Spinal cord (tissue), 10 donors: Measurements from ENCODE around the gene GMEB1. TPM values are rescaled to one million over a fixed set of nuclear protein-coding genes. Genes with fewer than 3 reads are reported as not detected.

Source experiments
- DNase-seq, 6 donors: peaks; one replicate each; pipeline versions ENCODE4 v3.0.0 to v3.0.0-alpha.2; 2013 to 2015; ENCODE audit warnings: low spot score in 6 of 6, low read depth in 4 of 6
- H3K27ac ChIP-seq: one replicate; pipeline ENCODE4 v1.5.1; 2013; ENCODE audit warnings: low read depth, low read length, control low read depth
- H3K27me3 ChIP-seq: one replicate; pipeline ENCODE4 v1.6.1; 2013; ENCODE audit warnings: low read length; ENCODE audit not compliant: control insufficient read depth, insufficient read depth
- H3K36me3 ChIP-seq: one replicate; pipeline ENCODE4 v1.6.1; 2013; ENCODE audit warnings: low read length; ENCODE audit not compliant: control insufficient read depth, insufficient read depth
- H3K4me1 ChIP-seq: one replicate; pipeline ENCODE4 v1.6.1; 2013; ENCODE audit warnings: low read length; ENCODE audit not compliant: control insufficient read depth, insufficient read depth
- H3K4me3 ChIP-seq: one replicate; pipeline ENCODE4 v1.5.1; 2013; ENCODE audit warnings: low read depth, low read length, control low read depth
- H3K9me3 ChIP-seq: one replicate; pipeline ENCODE4 v1.6.1; 2013; ENCODE audit warnings: low read length; ENCODE audit not compliant: control insufficient read depth, insufficient read depth
- WGBS: methylation state at CpG from one replicate; pipeline ENCODE4 v1.1.5; 2013; ENCODE audit warnings: missing lambda C conversion rate; ENCODE audit not compliant: insufficient coverage; 5-methylcytosine and 5-hydroxymethylcytosine counted together
- polyA plus RNA-seq, 2 donors: library from polyadenylated mRNA; unstranded; fragments of 120-200 nt; gene quantifications; one replicate each; pipeline ENCODE4 v1.2.1, GENCODE V29; 2013; ENCODE audit not compliant: insufficient read length in 2 of 2
- small RNA-seq: library from RNA; depleted of rRNA; stranded (forward); fragments of <200 nt; gene quantifications from one replicate; pipeline ENCODE3, GENCODE V24; 2014; ENCODE audit warnings: low replicate concordance
- total RNA-seq, 2 donors: library from RNA; depleted of rRNA in 1 of 2; stranded (reverse); fragments of 120-200 nt in 1 of 2; fragments of >200 nt in 1 of 2; gene quantifications; one replicate each; pipeline versions ENCODE4 v1.2.3 to v1.2.4, GENCODE V29; 2013 to 2014
- donor health status: healthy.

Gene GMEB1
- total and polyA plus RNA-seq, 4 donors: 7.3 to 12.7 (median 10.3) TPM

DNA sequence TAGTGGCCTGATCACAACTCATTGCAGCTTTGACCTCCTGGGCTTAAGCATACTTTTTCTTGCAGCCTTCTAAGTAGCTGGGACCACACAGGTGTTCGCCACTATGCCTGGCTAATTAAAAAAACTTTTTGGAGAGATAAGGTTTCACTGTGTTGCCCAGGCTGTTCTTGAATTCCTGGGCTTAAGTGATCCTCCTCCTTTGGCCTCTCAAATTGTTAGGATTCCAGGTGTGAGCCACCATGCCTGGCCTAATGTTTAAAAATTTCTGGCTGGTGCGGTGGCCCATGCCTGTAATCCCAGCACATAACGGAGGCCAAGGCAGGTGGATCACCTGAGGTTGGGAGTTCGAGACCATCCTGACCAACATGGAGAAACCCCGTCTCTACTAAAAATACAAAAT lies 92.6 kb downstream of the GMEB1 start:
- WGBS: 100% methylated on average over 1 of the region's 5 CpGs
- H3K27ac ChIP-seq: no peak overlapping the region
- H3K27me3 ChIP-seq: no peaks in the 10 kb centered on the region
- no peak for DNase-seq
- no peak overlapping the region for H3K4me3 ChIP-seq
- peaks cover 5% of the 10 kb centered on the region for H3K36me3 ChIP-seq
- H3K9me3 ChIP-seq: no peaks in the 10 kb centered on the region
- H3K4me1 ChIP-seq: no peaks in the 10 kb centered on the region

DNA sequence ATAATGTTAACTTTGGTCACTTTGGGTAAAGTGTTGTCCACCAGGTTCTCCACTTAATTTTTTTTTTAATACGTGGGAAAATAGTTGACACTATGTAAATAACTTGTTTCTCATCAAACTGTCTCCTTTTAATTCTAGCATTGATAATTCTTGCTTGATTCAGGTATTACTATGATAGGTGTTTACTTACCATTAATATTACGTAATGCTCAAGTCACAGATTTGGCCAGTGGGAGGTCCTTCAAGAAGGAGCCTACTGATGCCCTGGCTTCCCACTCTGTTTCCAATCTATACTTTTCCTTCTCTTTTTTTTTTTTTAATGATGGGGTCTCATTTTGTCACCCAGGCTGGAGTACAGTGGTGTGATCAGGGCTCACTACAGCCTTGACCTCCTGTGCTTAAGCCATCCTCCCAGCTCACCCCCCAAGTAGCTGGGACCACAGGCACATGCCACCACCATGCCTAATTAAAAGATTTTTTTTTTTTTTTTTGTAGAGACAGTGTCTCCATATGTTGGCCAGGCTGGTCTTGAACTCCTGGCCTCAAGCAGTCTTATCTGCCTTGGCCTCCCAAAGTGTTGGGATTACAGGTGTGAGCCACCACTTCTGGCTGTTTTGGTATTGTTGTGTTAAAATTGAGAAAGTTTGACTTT lies 98.1 kb downstream of the GMEB1 start:
- Histone ChIP-seq H3K9me3 (no peaks in the 10 kb centered on the region), H3K4me1 (no peaks in the 10 kb centered on the region), H3K27ac (no peak overlapping the region), H3K27me3 (no peaks in the 10 kb centered on the region), H3K36me3 (peaks cover 13% of the 10 kb centered on the region), H3K4me3 (no peak overlapping the region)
- DNase-seq: no peak
- WGBS: no CpG with 5 or more reads among the region's 2 CpGs

Small RNAs within 50 kb of the gene (small RNA-seq; reads per million reads assigned to genes)
- gene RF00422 (not detected), gene RNU11 (not detected)

Other genes starting within 250 kb of the GMEB1 start
- gene RCC1, start 162.7 kb upstream of the GMEB1 start, total RNA-seq: 10 to 100 TPM; 10.0 to 16.1 TPM
- 10 to 100 TPM; 20.0 to 20.4 TPM for gene RCC1, start 162.7 kb upstream of the GMEB1 start, polyA plus RNA-seq
- gene TRNAU1AP, start 115.7 kb upstream of the GMEB1 start, total RNA-seq: 10 to 100 TPM; 20.9 to 36.9 TPM
- 10 to 100 TPM; 23.9 to 32.3 TPM for gene TRNAU1AP, start 115.7 kb upstream of the GMEB1 start, polyA plus RNA-seq
- 1 to 10 TPM; 6.3 to 9.2 TPM for gene RAB42, start 76.5 kb upstream of the GMEB1 start, total RNA-seq
- 1 to 10 TPM; 3.2 to 4.6 TPM for gene RAB42, start 76.5 kb upstream of the GMEB1 start, polyA plus RNA-seq
- 10 to 100 TPM; 20.8 to 41.4 TPM for gene TAF12, start 25.7 kb upstream of the GMEB1 start, total RNA-seq
- 10 to 100 TPM; 28.1 to 28.8 TPM for gene TAF12, start 25.7 kb upstream of the GMEB1 start, polyA plus RNA-seq
- not detected for gene RNU11, start 20.2 kb upstream of the GMEB1 start, total RNA-seq
- gene RNU11, start 20.2 kb upstream of the GMEB1 start, polyA plus RNA-seq: not detected
- 10 to 100 TPM; 46.9 to 48.7 TPM for gene YTHDF2, start 68.2 kb downstream of the GMEB1 start, total RNA-seq
- 10 to 100 TPM; 56.1 to 66.5 TPM for gene YTHDF2, start 68.2 kb downstream of the GMEB1 start, polyA plus RNA-seq
- 1 to 10 TPM in 1 of 2 donors, under 1 TPM in 1; 0.28 to 1.4 TPM for gene OPRD1, start 143.4 kb downstream of the GMEB1 start, total RNA-seq
- gene OPRD1, start 143.4 kb downstream of the GMEB1 start, polyA plus RNA-seq: under 1 TPM; 0.40 to 0.93 TPM
- gene EPB41, start 245.8 kb downstream of the GMEB1 start, total RNA-seq: 10 to 100 TPM; 47.2 to 66.9 TPM
- 10 to 100 TPM; 27.8 to 35.0 TPM for gene EPB41, start 245.8 kb downstream of the GMEB1 start, polyA plus RNA-seq